SHP77 treated with DMSO at 0.1 percent for 48 hours (cell line): ENCODE measurements around the gene MYADML2.
"Not testable (repeated sequence)": the region's sequence is repeated elsewhere in the genome, so short reads cannot be mapped to it uniquely, and the experiment has no call there.

Experiments
- DNase-seq: peaks from one replicate; lab custom pipeline; 2025; lab: John Stamatoyannopoulos, UW

Gene MYADML2

DNA sequence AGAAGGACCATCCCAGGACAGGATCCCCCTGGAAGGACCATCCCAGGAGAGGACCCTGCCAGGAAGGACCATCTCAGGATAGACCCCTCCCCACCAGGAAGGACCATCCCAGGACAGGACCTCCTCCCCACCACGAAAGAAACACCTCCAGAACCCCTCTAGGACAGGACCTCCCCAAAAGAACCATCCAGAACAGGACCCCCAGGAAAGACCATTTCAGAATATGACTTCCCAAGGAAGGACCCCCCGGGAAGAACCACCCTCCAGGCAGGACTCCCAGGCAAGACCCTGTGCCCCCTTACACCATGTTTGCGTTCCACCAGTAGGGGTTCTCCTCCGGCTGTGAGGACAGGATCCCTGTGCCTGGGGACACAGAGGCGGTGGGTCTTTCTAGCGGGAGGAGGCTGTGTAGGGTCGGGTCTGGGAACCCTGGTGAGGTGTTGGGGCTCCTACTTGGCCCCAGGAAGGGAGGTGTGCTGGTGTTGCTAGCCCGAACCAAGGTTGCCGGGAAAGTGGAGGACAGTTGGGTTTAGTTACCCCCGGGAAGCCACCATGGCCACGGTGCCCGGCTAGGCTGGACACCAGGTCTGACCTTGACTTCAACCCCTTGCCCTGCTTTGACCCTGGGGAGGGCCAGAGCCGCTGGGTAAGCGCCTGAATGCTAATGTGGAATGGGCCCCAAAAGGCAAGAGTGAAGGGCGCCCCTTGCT is 11.8 kb upstream of the MYADML2 start:
- no peak for DNase-seq

DNA sequence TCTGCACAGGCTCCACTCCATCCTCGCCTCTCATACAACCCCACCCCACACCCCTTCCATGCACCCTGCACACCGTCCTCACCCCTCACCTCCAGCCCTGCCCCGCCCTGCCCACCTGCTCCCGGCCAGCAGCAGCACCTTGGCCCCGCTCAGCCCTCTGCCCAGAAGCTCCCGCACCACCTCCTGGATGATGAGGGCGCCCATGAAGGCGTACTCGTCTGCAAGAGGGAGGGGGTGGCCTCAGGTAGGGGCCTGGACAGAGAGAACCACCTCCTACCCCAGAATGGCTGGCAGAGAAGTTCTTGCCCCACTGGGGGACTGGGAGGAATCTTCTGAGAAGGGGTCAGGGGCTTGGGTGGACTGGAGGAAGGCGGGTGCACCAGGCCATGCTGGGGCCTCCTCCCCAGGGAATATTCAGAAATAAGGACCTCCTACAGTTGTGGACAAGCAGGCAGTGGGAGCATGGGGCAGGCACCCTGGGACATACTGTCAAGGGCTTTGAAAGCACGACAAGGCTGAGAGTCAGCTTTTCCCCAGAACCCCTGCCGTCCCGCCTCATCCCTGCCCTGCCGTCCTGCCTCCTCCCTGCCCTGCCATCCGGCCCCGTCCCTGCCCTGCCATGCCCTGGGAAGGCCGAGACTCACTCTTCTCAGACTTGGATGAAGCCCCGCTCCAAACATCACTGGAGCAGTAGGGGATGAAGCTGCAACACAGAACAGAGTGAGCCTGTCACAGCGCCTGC is 10.8 kb upstream of the MYADML2 start:
- no peak for DNase-seq

DNA sequence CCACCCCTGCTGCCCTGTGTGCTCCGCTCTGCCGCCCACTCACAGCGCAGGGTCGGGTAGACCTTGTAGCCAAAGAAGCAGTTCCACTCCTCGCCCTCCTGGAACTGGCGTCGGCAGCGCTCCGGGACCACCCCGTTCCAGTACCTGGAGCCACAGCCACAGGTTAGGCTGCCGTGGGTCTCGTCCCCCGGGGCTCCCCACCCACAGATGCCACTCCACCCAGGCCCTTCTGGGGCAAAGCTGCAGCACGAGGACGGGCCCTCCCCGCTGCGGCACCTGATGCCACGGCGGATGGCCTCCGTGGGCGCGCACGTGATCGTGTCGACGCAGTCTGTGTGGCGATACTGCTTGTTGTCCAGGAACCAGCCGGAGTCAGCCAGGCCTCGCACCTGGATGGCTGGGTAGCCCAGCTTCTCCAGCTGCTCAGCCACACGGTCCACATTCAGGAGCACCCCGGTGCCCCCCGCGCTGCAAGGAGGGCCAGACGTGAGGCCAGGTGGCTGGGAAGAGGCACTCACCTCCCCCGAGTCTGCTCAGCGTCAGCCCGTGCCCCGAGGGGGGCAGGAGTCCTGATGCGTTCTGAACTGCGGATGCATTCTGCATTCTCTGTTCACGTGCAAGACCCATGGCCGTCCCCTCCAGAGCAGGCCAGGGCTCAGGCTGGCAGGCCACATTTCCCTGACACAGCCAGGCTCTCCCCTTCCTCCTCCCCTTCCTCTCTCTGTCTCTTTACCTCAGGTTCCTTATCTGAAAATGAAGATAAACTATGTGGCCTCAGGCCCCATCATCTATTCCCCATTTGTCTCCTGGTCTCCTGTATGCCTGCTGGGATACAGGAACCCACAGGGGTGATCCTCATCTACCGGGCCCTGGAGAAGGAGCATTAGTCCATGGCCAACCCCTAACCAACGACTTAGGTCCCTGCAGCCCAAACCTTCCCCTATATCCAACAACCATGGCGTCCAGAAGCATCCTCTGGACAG is 9.9 kb upstream of the MYADML2 start:
- no peak for DNase-seq

DNA sequence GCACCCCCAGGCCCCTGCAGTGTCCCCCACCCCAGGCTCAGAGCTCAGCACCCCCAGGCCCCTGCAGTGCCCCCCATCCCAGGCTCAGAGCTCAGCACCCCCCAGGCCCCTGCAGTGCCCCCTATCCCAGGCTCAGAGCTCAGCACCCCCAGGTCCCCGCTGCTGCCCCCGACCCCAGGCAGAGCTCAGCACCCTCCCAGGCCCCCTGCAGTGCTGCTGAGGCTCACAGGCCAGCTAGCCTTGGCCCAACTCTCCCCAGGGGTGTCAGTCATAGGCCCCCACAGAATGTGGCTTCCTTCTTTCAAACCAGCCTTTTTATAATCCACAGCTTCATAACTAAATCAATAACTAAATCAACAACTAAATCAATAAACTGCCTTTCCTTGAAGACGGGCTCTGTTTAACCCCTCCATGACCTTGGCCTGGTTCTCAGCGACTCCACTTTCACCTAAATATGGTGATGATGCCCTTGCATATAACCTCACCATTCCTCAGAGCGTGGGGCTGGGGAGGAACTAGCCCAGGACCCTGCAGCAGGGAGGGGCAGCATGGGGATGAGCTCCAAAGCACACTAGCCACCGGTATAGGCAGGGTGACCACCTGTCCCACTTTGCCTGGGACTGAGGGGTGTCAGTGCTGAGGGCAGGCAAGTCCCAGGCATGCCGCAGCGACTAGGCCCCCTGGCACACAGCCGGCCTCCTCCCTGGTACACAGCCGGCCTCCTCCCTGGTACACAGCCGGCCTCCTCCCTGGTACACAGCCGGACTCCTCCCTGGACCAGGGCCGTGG is 8.9 kb upstream of the MYADML2 start:
- DNase-seq: no peak

DNA sequence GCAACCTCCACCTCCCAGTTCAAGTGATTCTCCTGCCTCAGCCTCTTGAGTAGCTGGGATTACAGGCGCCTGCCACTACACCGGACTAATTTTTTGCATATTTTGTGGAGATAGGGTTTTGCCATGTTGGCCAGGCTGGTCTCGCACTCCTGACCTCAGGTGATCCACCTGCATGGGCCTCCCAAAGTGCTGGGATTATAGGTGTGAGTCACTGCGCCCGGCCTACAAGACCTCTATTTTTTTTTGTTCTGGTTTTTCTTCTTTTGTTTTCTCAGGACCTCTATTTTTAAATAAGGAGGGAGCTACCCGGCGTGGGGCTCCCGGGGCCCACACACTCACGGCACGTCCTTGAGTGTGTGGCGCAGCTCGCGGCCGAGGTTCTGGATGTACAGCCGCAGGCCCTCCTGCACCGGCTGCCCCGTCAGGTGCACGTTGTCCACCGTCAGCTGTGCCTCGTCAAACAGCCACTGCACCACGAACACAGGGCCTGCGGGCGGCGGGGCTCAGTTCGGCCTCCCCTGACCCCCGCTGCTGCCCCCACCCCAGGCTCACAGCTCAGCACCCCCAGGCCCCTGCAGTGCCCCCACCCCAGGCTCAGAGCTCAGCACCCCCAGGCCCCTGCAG is 8.1 kb upstream of the MYADML2 start:
- DNase-seq: no peak

DNA sequence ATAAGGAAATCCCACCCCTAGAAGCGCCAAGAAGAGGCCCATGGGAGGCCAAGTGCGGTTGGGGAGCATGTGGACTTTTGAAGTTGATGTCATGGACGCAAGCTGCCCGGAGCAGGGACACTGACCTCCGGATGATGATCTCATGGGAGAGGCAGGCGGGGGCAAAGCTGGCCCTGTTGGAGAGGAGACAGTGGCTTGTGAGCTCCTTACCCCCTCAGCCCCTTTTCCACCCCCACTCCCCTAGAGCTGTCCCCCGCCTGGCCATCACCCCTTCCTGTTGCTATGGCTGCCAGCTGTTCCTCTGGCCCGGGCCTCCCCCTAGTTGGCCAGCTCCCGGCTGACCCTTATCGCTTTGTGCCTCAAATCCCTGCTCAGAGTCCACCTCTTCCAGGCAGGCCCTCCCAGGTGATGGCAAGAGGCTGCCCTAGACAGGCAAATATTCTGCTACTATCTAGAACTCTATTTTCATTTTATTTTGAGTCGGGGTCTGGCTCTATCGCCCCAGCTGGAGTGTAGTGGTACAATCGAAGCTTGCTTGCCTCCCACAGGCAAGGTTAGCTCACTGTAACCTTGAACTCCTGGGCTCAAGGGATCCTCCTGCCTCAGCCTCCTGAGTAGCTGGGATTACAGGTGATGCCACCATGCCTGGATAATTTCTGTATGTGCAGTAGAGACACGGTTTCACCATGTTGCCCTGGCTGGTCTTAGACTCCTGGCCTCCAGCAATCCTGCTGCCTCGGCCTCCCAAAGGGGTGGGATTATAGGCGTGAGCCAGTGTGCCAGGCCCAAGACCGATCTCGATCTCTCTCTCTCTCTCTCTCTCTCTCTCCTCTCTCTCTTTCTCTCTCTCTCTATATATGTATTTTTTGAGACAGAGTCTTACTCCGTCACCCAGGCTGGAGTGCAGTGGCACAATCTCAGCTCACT is 7.4 kb upstream of the MYADML2 start:
- DNase-seq: no peak

DNA sequence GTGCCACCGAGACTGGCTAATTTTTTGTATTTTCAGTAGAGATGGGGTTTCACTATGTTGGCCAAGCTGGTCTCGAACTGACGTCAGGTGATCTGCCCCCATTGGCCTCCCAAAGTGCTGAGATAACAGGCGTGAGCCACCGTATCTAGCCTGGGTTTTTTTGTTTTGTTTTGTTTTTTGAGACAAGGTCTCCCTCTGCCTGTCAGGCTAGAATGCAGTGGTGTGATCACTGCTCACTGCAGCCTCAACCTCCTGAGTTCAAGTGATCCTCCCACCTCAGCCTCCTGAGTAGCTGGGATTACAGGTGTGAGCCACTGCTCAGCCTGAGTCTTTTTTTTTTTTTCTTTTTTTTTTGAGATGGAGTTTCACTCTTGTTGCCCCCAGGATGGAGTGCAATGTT is 6.4 kb upstream of the MYADML2 start:
- DNase-seq: not testable (repeated sequence)

DNA sequence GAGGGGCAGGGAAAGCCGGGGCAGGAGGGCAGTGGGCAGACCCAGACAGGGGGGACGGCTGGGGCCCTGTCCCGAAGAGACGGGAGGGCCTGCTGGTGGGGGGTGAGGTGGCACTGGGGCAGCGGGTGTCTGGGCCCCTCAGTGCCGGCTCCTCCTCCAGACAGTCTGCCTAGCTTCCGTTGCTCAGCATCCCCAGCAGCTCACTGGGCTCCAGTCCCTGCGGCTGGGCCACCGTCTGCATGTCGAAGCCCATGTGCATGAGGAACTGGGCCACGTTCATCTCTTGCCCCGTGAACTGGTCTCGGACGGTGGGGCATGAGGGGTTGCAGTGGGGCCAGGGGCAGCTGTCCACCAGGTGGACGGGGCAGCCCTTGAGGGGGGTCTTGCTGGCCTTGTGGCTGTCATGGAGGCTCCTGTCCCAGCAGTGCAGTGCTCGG is 5.8 kb upstream of the MYADML2 start:
- no peak for DNase-seq

DNA sequence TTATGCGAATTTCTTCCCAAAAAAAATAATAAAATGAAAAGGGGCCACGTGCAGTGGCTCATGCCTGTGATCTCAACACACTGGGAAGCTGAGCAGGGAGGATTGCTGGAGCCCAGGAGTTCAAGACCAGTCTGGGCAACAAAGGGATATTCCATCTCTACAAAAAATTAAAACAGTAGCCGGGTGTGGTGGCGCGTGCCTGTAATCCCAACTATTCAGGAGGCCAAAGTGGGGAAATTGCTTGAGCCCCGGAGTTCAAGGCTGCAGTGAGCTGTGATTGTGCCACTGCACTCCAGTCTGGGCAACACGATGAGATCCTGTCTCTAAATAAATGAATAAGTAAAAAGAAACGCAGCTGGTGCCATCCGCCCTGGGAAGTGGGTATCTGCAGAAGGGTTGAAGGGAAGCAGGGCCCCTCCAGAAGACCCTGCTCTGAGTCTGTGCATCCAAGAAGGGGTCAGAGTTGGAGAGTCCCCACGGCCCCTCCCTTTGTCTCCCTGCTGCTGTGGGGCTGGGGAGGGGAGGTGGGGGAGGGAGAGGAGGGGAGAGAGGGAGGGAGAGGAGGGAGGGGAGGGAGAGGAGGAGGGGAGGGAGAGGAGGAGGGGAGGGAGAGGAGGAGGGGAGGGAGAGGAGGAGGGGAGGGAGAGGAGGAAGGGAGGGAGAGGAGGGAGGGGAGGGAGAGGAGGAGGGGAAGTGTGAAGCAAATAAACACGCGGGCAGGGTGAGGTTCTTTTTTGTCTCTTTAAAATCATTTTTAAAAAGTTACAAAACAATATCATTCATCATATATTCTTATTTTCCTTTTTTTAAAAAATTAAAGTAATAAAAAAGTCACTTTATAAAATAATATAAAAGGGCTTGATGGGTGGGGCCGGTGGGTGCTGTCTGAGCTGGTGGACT is 5.0 kb upstream of the MYADML2 start:
- DNase-seq: no peak

DNA sequence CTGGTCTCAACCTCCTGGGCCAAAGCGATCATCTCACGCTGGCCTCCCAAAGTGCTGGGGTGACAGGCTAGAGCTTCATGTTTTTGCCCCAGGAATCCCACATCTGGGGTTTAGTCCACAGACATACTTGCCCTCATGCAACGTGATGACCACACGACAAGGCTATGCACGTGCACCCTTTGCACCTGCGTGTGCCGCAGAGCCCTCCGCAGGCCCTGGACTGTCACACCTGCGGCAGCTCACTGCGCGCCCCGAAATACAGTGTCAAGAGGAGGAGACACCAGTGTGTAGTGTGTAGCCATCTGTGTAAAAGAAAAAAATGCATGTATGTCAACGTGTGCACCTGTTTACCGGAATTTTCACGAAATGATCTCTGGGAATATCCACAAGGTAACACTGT is 3.5 kb upstream of the MYADML2 start:
- DNase-seq: no peak

DNA sequence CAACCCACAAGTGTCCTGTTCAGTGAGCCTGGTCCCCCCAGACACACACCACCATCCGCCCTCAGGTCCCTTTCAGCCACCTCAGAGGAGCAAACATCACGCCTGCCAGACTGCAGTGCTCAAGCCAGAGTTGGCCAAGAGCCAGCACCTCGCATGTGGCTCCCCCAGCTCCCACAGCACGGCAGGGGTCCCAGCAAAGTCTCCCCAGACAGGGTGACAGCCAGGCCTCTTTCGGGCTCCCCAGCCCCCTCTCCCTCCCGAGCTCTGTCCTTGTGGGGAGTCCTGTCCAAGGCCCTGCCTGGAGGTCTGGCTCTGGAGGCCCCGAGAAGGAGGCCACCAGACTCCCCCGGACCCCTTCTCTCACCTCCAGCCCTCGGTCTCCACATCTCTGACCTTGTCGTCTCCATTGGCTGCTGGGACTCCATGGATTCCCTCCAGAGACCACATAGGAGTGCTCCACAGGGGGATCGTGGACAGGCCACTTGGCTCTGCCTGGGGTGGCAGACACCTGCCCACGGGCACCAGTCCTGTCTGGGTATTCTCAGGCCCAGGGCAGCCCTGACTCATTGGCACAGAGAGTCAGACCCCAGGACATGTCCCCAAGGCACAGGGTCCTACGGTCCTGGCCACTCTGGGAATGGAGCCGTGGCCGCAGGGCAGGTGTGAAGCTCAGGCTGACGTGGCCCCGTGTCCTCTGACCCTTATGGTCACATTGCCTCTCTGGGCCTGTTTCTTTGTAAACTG is 1.8 kb upstream of the MYADML2 start:
- no peak for DNase-seq

DNA sequence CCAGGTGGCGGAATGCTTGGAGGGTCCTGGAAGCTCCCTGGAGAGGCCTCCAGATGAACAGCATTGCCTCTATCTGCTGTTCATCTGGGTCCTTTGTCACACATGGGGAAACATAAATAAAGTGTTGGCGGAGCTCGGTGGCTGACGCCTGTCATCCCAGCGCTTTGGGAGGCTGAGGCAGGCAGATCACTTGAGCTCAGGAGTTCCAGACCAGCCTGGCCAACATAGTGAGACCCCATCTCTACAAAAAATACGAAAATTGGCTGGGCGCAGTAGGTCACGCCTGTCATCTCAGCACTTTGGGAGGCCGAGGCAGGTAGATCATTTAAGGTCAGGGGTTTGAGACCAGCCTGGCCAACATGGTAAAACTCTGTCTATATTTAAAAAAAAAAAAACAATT is 2.2 kb downstream of the MYADML2 start:
- no peak for DNase-seq

DNA sequence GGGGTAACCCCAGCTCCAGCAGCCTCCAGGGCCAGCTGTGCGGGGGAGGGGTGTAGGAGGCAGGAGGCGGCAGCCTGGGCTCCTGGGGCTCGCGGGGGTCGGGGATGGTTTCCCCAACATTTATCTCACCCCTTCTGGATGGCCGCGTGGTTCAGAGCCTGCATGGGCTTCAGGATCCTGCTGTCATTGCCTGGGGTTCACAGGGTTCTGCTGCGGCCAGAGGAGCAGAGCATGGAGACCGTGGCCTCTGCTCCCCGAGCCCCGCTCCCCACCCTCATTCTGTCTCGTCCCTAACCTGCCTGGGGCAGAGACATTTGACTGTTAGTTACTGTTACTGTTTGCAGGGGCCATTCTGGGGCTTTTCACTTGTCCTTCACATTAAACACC is 4.9 kb downstream of the MYADML2 start:
- no peak for DNase-seq

DNA sequence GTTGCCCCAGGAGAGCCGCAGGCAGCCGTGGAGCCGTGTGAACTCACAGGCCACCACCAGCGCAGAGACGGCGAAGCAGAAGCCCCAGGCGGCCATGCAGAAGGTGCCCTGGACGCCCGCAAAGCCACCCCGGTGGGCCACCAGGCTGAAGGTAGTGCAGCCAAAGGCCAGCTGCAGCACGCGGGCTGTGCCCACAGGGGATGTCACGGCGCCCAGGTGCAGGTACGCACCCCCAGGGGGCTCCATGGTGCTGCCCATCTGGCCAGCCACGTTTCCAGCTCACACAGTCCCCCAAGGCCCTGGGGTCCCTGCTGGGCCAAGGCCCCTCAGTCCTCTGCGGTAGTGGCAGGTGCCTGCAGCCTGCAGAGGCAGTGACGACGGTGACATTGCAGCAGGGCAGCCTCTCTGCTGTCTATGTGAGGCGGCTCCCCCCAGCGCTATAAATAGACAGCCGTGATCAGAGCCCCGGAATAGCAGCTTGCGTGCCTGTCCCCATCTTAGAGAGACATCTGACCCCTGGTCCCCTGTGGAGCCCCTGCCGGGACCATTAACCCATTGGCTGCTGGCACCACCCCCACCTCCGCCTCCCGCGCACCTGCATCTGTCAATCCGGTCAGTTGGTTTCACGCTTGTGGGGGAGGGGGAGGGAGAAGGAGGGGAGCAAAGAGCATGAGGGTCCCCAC is 5.4 kb downstream of the MYADML2 start:
- DNase-seq: no peak

DNA sequence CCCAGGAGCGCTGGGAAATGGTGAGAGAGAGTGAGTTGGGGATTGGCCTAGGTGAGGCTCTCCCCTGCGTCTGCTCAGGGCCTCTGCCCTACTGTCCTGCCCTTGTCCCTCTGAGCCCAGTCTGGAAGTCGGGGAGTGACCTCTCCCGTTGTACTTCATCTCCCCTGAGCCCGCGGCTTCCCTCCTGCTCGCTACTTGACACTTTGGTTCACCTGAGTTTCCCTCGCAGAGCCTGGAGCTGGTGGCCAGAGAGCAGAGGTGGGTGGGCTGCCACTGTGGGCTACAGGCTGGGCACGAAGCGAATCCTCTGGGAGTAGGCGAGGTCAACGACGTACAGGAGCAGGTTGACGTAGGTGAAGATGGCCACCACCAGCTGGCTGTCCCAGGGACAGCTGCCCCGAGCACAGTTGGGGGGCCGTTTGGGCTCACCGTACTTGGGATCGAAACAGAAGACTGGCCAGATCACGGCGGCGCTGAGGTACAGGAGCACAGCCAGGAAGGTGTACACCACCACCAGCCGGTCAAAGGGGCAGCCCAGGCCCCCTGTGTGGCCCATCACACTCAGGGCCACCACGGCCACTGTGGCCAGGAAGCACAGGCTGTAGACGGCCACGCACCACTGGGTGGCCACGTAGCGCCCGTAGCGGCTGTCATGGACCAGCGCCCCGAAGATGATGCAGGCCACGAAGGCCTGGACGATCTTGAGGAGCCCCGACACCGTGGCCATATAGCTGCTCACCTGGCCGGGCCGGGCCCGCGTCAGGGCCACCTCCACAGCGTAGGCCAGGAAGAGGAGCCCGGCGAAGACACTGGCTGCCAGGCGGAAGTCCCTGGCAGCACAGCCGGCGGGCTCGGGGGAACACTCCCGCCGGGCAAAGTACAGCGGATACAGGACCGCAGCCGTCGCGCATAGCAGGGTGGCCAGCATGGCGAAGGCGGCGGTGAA is 6.2 kb downstream of the MYADML2 start:
- DNase-seq: no peak

DNA sequence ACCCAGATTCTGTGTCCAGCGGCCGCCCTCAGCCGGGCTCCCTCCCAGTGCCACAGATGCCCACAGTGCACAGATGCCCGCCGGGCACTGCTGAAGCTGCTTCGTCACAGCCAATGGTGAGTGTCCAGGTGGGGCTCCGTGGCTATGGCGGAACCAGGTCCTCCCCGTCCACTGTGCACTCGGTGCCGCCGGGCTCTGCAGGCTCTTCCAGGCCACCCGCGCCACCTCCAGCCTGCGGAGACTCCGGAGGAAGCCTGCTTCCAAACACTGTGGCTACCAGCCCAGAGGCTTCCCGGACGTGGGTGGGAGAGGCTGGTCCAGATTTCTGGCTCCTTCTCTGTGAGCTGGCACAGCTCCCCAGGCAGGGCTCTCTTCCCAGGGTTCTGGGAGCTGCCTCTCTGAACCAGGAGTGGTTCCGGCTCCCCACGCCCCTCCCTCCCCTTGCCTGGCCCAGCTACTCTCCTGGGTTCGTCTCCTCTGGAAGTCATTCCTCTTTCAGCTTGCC is 7.1 kb downstream of the MYADML2 start:
- DNase-seq: no peak
